ENCODE measurements around the gene CDR2L. TPM values are rescaled to one million over a fixed set of nuclear protein-coding genes. Genes with fewer than 3 reads are reported as not detected.

CDR2L gene
- total RNA-seq, 1 donor from 2014 or later = 34.9 TPM

- no peak for TF ChIP-seq CTCF (conservative IDR thresholded peaks at IDR 0.05)
- no peaks in the 10 kb centered on the region for H3K9me3 Mint-ChIP-seq
- no peaks in the 10 kb centered on the region for H3K36me3 Mint-ChIP-seq
- peak overlapping the region; percentile 69 for H3K27ac Mint-ChIP-seq
- peaks cover 57% of the 10 kb centered on the region for H3K27me3 Mint-ChIP-seq
- no peaks in the 10 kb centered on the region for H3K4me1 Mint-ChIP-seq (ENCODE audit: unreplicated experiment)
- H3K4me3 Mint-ChIP-seq = no peak overlapping the region
- DNase-seq (ENCODE audit: extremely low spot score, unreplicated experiment) = no peak
Measured at GRCh38 chr17:74945543-74945942, 41.9 kb upstream of the CDR2L start.

- Mint-ChIP-seq H3K4me1 (ENCODE audit: unreplicated experiment) (no peaks in the 10 kb centered on the region), H3K27ac (no peak overlapping the region), H3K36me3 (no peaks in the 10 kb centered on the region), H3K27me3 (peaks cover 51% of the 10 kb centered on the region), H3K9me3 (no peaks in the 10 kb centered on the region), H3K4me3 (no peak overlapping the region)
- TF ChIP-seq CTCF (conservative IDR thresholded peaks at IDR 0.05) = no peak
- DNase-seq (ENCODE audit: extremely low spot score, unreplicated experiment) = no peak
Measured at GRCh38 chr17:74946641-74947040, 40.8 kb upstream of the CDR2L start.

- no peak for TF ChIP-seq CTCF (conservative IDR thresholded peaks at IDR 0.05)
- H3K36me3 Mint-ChIP-seq = no peaks in the 10 kb centered on the region
- H3K4me3 Mint-ChIP-seq = no peak overlapping the region
- peak overlapping the region; percentile 56 for H3K27ac Mint-ChIP-seq
- no peak for DNase-seq (ENCODE audit: extremely low spot score, unreplicated experiment)
- H3K4me1 Mint-ChIP-seq (ENCODE audit: unreplicated experiment) = no peaks in the 10 kb centered on the region
- H3K9me3 Mint-ChIP-seq = no peaks in the 10 kb centered on the region
- peaks cover 46% of the 10 kb centered on the region for H3K27me3 Mint-ChIP-seq
Measured at GRCh38 chr17:74947041-74947754, 40.2 kb upstream of the CDR2L start.

- no peaks in the 10 kb centered on the region for H3K9me3 Mint-ChIP-seq
- H3K4me1 Mint-ChIP-seq (ENCODE audit: unreplicated experiment) = no peaks in the 10 kb centered on the region
- DNase-seq (ENCODE audit: extremely low spot score, unreplicated experiment) = no peak
- TF ChIP-seq CTCF (conservative IDR thresholded peaks at IDR 0.05) = no peak
- no peak overlapping the region for H3K27ac Mint-ChIP-seq
- peaks cover 24% of the 10 kb centered on the region for H3K27me3 Mint-ChIP-seq
- no peak overlapping the region for H3K4me3 Mint-ChIP-seq
- no peaks in the 10 kb centered on the region for H3K36me3 Mint-ChIP-seq
Measured at GRCh38 chr17:74949455-74950115, 37.8 kb upstream of the CDR2L start.

GRCh38 chr17:74950207-74950606 lies 37.2 kb upstream of the CDR2L start:
- H3K27me3 Mint-ChIP-seq = peaks cover 20% of the 10 kb centered on the region
- no peaks in the 10 kb centered on the region for H3K36me3 Mint-ChIP-seq
- no peak overlapping the region for H3K27ac Mint-ChIP-seq
- no peaks in the 10 kb centered on the region for H3K9me3 Mint-ChIP-seq
- no peak overlapping the region for H3K4me3 Mint-ChIP-seq
- H3K4me1 Mint-ChIP-seq (ENCODE audit: unreplicated experiment) = no peaks in the 10 kb centered on the region
- DNase-seq (ENCODE audit: extremely low spot score, unreplicated experiment) = no peak
- no peak for TF ChIP-seq CTCF (conservative IDR thresholded peaks at IDR 0.05)
